WTC11 (cell line): ENCODE results near the gene ENAH.

Source experiments
- ATF3 ChIP-seq: sonication (generic); formaldehyde crosslinking; conservative IDR thresholded peaks from 2 replicates; pipeline ENCODE4 v1.8.1; 2022; ENCODE audit warnings: mild to moderate bottlenecking, missing genetic modification reagents
- CTCF ChIP-seq: fragments of 200-600 bp; IDR thresholded peaks from 2 replicates; pipeline ENCODE4 v1.8.0; 2022; ENCODE audit warnings: antibody characterized with exemption
- E2F4 ChIP-seq: sonication (generic); formaldehyde crosslinking; IDR thresholded peaks from 2 replicates; pipeline ENCODE4 v1.8.1; 2022; ENCODE audit warnings: low read depth, mild to moderate bottlenecking, moderate library complexity, missing genetic modification reagents, borderline replicate concordance
- FOXK1 ChIP-seq: sonication (generic); formaldehyde crosslinking; IDR thresholded peaks from 2 replicates; pipeline ENCODE4 v1.8.0; 2022; ENCODE audit warnings: mild to moderate bottlenecking, moderate library complexity, missing genetic modification reagents
- MLX ChIP-seq: sonication (generic); formaldehyde crosslinking; IDR thresholded peaks from 2 replicates; pipeline ENCODE4 v1.8.1; 2023; ENCODE audit warnings: mild to moderate bottlenecking, missing genetic modification reagents, moderate library complexity
- NR1H2 ChIP-seq: sonication (generic); formaldehyde crosslinking; IDR thresholded peaks from 2 replicates; pipeline ENCODE4 v1.9.0; 2021; ENCODE audit warnings: mild to moderate bottlenecking, moderate library complexity, missing genetic modification reagents
- NR3C1 ChIP-seq: sonication (generic); formaldehyde crosslinking; conservative IDR thresholded peaks from 2 replicates; pipeline ENCODE4 v1.8.1; 2023; ENCODE audit warnings: low read depth, mild to moderate bottlenecking, missing genetic modification reagents
- SMAD4 ChIP-seq: sonication (generic); formaldehyde crosslinking; IDR thresholded peaks from 2 replicates; pipeline ENCODE4 v1.8.0; 2022; ENCODE audit warnings: mild to moderate bottlenecking, missing genetic modification reagents
- SP1 ChIP-seq: sonication (generic); formaldehyde crosslinking; conservative IDR thresholded peaks from 2 replicates; pipeline ENCODE4 v1.8.1; 2022; ENCODE audit warnings: missing genetic modification reagents
- ZNF317 ChIP-seq: sonication (generic); formaldehyde crosslinking; IDR thresholded peaks from 2 replicates; pipeline ENCODE4 v1.8.1; 2023; ENCODE audit warnings: low read depth, mild to moderate bottlenecking, moderate library complexity, missing genetic modification reagents, borderline replicate concordance

GRCh38 chr1:225534135-225534534 lies 118.8 kb downstream of the ENAH start:
- TF ChIP-seq CTCF (no peak), NR3C1 (no peak), ATF3 (no peak), ZNF317 (CRISPR knock-in tag) (no peak), MLX (no peak), E2F4 (CRISPR knock-in tag) (no peak), SMAD4 (no peak), NR1H2 (CRISPR knock-in tag) (no peak), SP1 (CRISPR knock-in tag) (no peak), FOXK1 (CRISPR knock-in tag) (no peak)
